ENCODE results near the gene CFAP221.

The CFAP221 gene

DNA sequence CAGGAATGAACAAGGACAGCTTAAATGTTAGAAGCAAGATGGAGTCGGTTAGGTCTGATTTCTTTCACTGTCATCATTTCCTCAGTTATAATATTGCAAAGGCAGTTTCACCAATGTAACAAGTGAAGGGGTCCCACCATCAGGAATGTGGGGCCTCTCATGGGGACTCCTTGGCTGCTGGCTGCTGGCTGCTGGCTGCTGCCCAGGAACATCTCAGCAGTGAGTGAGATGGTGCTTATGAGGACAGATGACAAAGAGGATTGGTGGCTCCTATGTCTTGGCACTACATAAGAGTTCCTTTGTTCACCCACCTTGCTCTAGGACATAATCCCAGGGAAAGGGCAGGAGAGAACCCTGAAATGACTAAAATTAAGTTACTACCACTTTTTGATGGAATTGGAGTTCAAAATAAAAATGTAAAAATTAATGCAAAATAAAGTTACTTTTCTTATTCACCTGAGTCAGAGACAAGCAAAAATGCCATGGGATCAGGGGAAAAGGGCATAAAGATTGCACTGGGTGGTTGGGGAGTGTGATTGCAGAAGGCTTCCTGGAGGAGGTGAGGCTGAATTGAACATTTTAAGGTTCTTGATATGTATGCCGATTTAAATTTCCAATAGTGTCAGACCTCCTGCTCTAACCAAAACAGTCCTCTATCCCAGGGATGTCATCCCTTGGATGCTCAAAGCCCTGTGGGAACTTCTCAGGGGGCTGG lies 158.1 kb downstream of the CFAP221 start:
- Mint-ChIP-seq H3K27me3 (no peaks in the 10 kb centered on the region), H3K27ac (no peak overlapping the region), H3K9me3 (peaks cover 0 to 5% of the 10 kb centered on the region in 2 donors), H3K4me1 (peaks cover 36% of the 10 kb centered on the region), H3K4me3 (no peak overlapping the region)
- DNase-seq: no peak
- no peak for ATAC-seq

GRCh38 chr2:119702918-119703401 lies 158.7 kb downstream of the CFAP221 start:
- Mint-ChIP-seq H3K27me3 (no peaks in the 10 kb centered on the region), H3K4me3 (peak overlapping the region; percentile 10 to 37), H3K27ac (no peak overlapping the region), H3K4me1 (peaks cover 30% of the 10 kb centered on the region), H3K9me3 (peaks cover 0 to 5% of the 10 kb centered on the region in 2 donors)
- ATAC-seq (peak; percentile 75), DNase-seq (peak; percentile 73)

- DNase-seq (no peak), ATAC-seq (no peak)
- Mint-ChIP-seq H3K27ac (peak overlapping the region; percentile 49 to 77), H3K27me3 (no peaks in the 10 kb centered on the region), H3K4me3 (no peak overlapping the region), H3K9me3 (peaks cover 0 to 5% of the 10 kb centered on the region in 2 donors), H3K4me1 (peaks cover 25% of the 10 kb centered on the region)
These were observed 159.3 kb downstream of the CFAP221 start for GRCh38 chr2:119703526-119703925.

GRCh38 chr2:119704670-119705120 lies 160.4 kb downstream of the CFAP221 start:
- no peaks in the 10 kb centered on the region for H3K27me3 Mint-ChIP-seq
- no peak overlapping the region for H3K27ac Mint-ChIP-seq
- no peak overlapping the region for H3K4me3 Mint-ChIP-seq
- DNase-seq (peak in 1 of 2 donors; percentile 46), ATAC-seq (peak; percentile 84)
- H3K4me1 Mint-ChIP-seq: peaks cover 25% of the 10 kb centered on the region
- peaks cover 0 to 5% of the 10 kb centered on the region in 2 donors for H3K9me3 Mint-ChIP-seq

DNA sequence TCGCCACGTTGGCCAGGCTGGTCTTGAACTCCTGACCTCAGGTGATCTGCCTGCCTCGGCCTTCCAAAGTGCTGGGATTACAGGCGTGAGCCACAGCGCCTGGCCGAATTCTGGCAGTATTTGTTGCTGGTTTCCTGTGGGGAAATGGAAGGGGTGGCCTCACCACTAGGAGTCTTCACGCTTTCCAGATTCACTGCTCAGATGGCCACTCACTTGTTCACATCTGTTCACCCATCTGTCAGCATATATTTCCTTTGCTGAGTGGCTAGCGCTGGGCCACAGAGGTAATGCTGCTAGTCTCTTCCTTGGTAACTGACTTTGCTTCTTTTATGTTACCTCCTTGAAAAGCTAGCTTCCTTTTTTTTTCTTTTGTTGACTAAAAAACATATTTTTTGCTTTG lies 162.0 kb downstream of the CFAP221 start:
- ATAC-seq: no peak
- Mint-ChIP-seq H3K27me3 (no peaks in the 10 kb centered on the region), H3K27ac (no peak overlapping the region), H3K9me3 (peaks cover 0 to 5% of the 10 kb centered on the region in 2 donors), H3K4me3 (no peak overlapping the region), H3K4me1 (peaks cover 25% of the 10 kb centered on the region)
- DNase-seq: no peak
